IMR-90 (cell line): ENCODE results near the gene SLC29A3. TPM values are rescaled to one million over a fixed set of nuclear protein-coding genes. Genes with fewer than 3 reads are reported as not detected.
A peak's percentile ranks its signal among the peaks of the same experiment; 100 is the strongest.

ENCODE experiments used
- ATAC-seq: fragments of 200-7000 bp; cut with Tn5 transposase; 2 replicates; pipeline ENCODE4 v1.9.1; 2020; ENCODE audit warnings: low read depth, mild to moderate bottlenecking, moderate library complexity
- BruUV-seq: library from RNA; stranded (reverse); fragments of 400-500 nt; replicated peaks from 2 replicates; lab custom pipeline; 2021; lab: Mats Ljungman, UMichigan
- CTCF ChIA-PET: fragments of 300-600 bp; formaldehyde crosslinking; extraction: SDS; loops from one replicate; lab custom pipeline; 2021; ENCODE audit warnings: antibody characterized with exemption; lab: Yijun Ruan, JAX
- POLR2A ChIA-PET: fragments of 300-600 bp; sonication (Branson Sonifier 250); formaldehyde crosslinking; loops from one replicate; lab custom pipeline; 2022; ENCODE audit warnings: antibody characterized with exemption; ENCODE audit not compliant: unreplicated experiment; lab: Charles Lee
- DNase-seq: peaks from one replicate; pipeline ENCODE4 v3.0.0; 2013
- H2AFZ ChIP-seq: replicated peaks from 2 replicates; pipeline ENCODE3; 2013; ENCODE audit warnings: low read length, mild to moderate bottlenecking; ENCODE audit not compliant: poor library complexity
- H2AK5ac ChIP-seq: 2 replicates; pipeline ENCODE4 v1.6.1; 2013; ENCODE audit warnings: low read depth, low read length, inconsistent platforms
- H2AK9ac ChIP-seq: replicated peaks from 2 replicates; pipeline ENCODE3; 2013; ENCODE audit warnings: mild to moderate bottlenecking, low read depth, low read length, moderate library complexity; ENCODE audit not compliant: poor library complexity
- H2BK120ac ChIP-seq: 2 replicates; pipeline ENCODE4 v1.6.1; 2013; ENCODE audit warnings: low read depth, low read length, inconsistent platforms
- H2BK15ac ChIP-seq: 3 replicates; pipeline ENCODE4 v1.6.1; 2013; ENCODE audit warnings: low read depth, low read length, inconsistent platforms
- H2BK20ac ChIP-seq: 2 replicates; pipeline ENCODE4 v1.6.1; 2013; ENCODE audit warnings: low read depth, mild to moderate bottlenecking, inconsistent platforms, low read length, moderate library complexity
- H2BK5ac ChIP-seq: 2 replicates; pipeline ENCODE4 v1.6.1; 2013; ENCODE audit warnings: mild to moderate bottlenecking, low read depth, low read length, inconsistent platforms; ENCODE audit not compliant: poor library complexity, severe bottlenecking
- H3K14ac ChIP-seq: replicated peaks from 2 replicates; pipeline ENCODE4 v1.6.1; 2013; ENCODE audit warnings: low read depth, low read length, inconsistent platforms
- H3K18ac ChIP-seq: 2 replicates; pipeline ENCODE4 v1.6.1; 2013; ENCODE audit warnings: low read depth, low read length, control low read depth
- H3K23ac ChIP-seq: 2 replicates; pipeline ENCODE4 v1.6.1; 2013; ENCODE audit warnings: low read depth, low read length, inconsistent platforms
- H3K27ac ChIP-seq: 2 replicates; pipeline ENCODE4 v1.5.1; 2013; ENCODE audit warnings: mild to moderate bottlenecking, control low read depth, low read length; ENCODE audit not compliant: insufficient read depth
- H3K27me3 ChIP-seq: 2 replicates; pipeline ENCODE4 v1.6.1; 2013; ENCODE audit warnings: low read length; ENCODE audit not compliant: control insufficient read depth, insufficient read depth
- H3K36me3 ChIP-seq: 2 replicates; pipeline ENCODE4 v1.6.1; 2013; ENCODE audit warnings: low read length, mixed read lengths; ENCODE audit not compliant: control insufficient read depth, insufficient read depth
- H3K4ac ChIP-seq: 2 replicates; pipeline ENCODE4 v1.6.1; 2013; ENCODE audit warnings: low read depth, low read length, inconsistent platforms
- H3K4me1 ChIP-seq: 2 replicates; pipeline ENCODE4 v1.6.1; 2013; ENCODE audit warnings: low read length, mixed read lengths; ENCODE audit not compliant: control insufficient read depth, insufficient read depth
- H3K4me2 ChIP-seq: 2 replicates; pipeline ENCODE4 v1.6.1; 2013; ENCODE audit warnings: low read depth, mild to moderate bottlenecking, control low read depth, low read length, moderate library complexity
- H3K4me3 ChIP-seq: 2 replicates; pipeline ENCODE4 v1.5.1; 2013; ENCODE audit warnings: low read depth, mild to moderate bottlenecking, control low read depth, low read length, moderate library complexity; ENCODE audit not compliant: insufficient read depth
- H3K56ac ChIP-seq: 2 replicates; pipeline ENCODE4 v1.6.1; 2013; ENCODE audit warnings: low read length, inconsistent platforms; ENCODE audit not compliant: insufficient read depth; ENCODE audit errors: extremely low read depth
- H3K79me1 ChIP-seq, 2 experiments: 2 replicates each; pipeline ENCODE4 v1.6.1; 2013; ENCODE audit warnings: low read length in 2 of 2, inconsistent platforms in 1 of 2, low read depth in 1 of 2
- H3K9ac ChIP-seq: 2 replicates; pipeline ENCODE4 v1.6.1; 2013; ENCODE audit warnings: low read depth, low read length, control low read depth
- H3K9me1 ChIP-seq: 2 replicates; pipeline ENCODE4 v1.6.1; 2013; ENCODE audit warnings: low read length, inconsistent platforms; ENCODE audit not compliant: insufficient read depth
- H3K9me3 ChIP-seq: 2 replicates; pipeline ENCODE4 v1.6.1; 2013; ENCODE audit warnings: low read length; ENCODE audit not compliant: control insufficient read depth, insufficient read depth
- H4K20me1 ChIP-seq: 2 replicates; pipeline ENCODE4 v1.6.1; 2013; ENCODE audit warnings: low read length, inconsistent platforms; ENCODE audit not compliant: insufficient read depth
- H4K5ac ChIP-seq: 2 replicates; pipeline ENCODE4 v1.6.1; 2013; ENCODE audit warnings: mild to moderate bottlenecking, low read depth, low read length, control low read depth
- H4K8ac ChIP-seq, 2 experiments: 2 replicates each; pipeline ENCODE4 v1.6.1; 2013; ENCODE audit warnings: low read depth in 2 of 2, low read length in 2 of 2, control low read depth in 1 of 2, inconsistent platforms in 1 of 2
- H4K91ac ChIP-seq: 2 replicates; pipeline ENCODE4 v1.6.1; 2013; ENCODE audit warnings: low read depth, low read length, inconsistent platforms; ENCODE audit not compliant: insufficient read depth
- BHLHE40 ChIP-seq: fragments of 150-350 bp; IDR thresholded peaks from 2 replicates; pipeline ENCODE4 v1.6.1; 2016; ENCODE audit warnings: mild to moderate bottlenecking, low read depth, low read length
- CEBPB ChIP-seq: IDR thresholded peaks from 2 replicates; pipeline ENCODE4 v1.6.1; 2012; ENCODE audit warnings: low read depth, low read length, improper control_type of control experiment
- CHD1 ChIP-seq: IDR thresholded peaks from 2 replicates; pipeline ENCODE4 v1.6.1; 2012; ENCODE audit warnings: low read depth, low read length, improper control_type of control experiment
- ELK1 ChIP-seq: fragments of 150-350 bp; IDR thresholded peaks from 2 replicates; pipeline ENCODE4 v1.6.1; 2016; ENCODE audit warnings: low read depth, mild to moderate bottlenecking, low read length, moderate library complexity, borderline replicate concordance
- FOS ChIP-seq: fragments of 150-350 bp; IDR thresholded peaks from 2 replicates; pipeline ENCODE4 v1.6.1; 2016; ENCODE audit warnings: low read depth, low read length
- MAFK ChIP-seq: IDR thresholded peaks from 2 replicates; pipeline ENCODE4 v1.6.1; 2012; ENCODE audit warnings: low read depth, low read length, improper control_type of control experiment
- MAZ ChIP-seq: IDR thresholded peaks from 2 replicates; pipeline ENCODE4 v1.6.1; 2012; ENCODE audit warnings: low read depth, mild to moderate bottlenecking, low read length, improper control_type of control experiment, moderate library complexity, borderline replicate concordance
- MXI1 ChIP-seq: IDR thresholded peaks from 2 replicates; pipeline ENCODE4 v1.6.1; 2012; ENCODE audit warnings: low read depth, mild to moderate bottlenecking, low read length, moderate library complexity, borderline replicate concordance
- NFE2L2 ChIP-seq: fragments of 150-350 bp; IDR thresholded peaks from 2 replicates; pipeline ENCODE4 v1.6.1; 2016; ENCODE audit warnings: low read depth, mild to moderate bottlenecking, low read length
- POLR2A ChIP-seq: IDR thresholded peaks from 2 replicates; pipeline ENCODE4 v1.6.1; 2012; ENCODE audit warnings: mild to moderate bottlenecking, low read depth, low read length
- RAD21 ChIP-seq: IDR thresholded peaks from 2 replicates; pipeline ENCODE4 v1.6.1; 2012; ENCODE audit warnings: low read length, improper control_type of control experiment
- RCOR1 ChIP-seq: IDR thresholded peaks from 2 replicates; pipeline ENCODE4 v1.6.1; 2012; ENCODE audit warnings: mild to moderate bottlenecking, low read length, improper control_type of control experiment; ENCODE audit not compliant: insufficient replicate concordance
- RFX5 ChIP-seq: IDR thresholded peaks from 2 replicates; pipeline ENCODE4 v1.8.0; 2012; ENCODE audit warnings: low read depth, mild to moderate bottlenecking, low read length, moderate library complexity
- SMC3 ChIP-seq: fragments of 150-350 bp; IDR thresholded peaks from 2 replicates; pipeline ENCODE4 v1.6.1; 2016; ENCODE audit warnings: low read depth, mild to moderate bottlenecking, antibody characterized with exemption, low read length, moderate library complexity
- USF2 ChIP-seq: fragments of 150-350 bp; IDR thresholded peaks from 2 replicates; pipeline ENCODE4 v1.6.1; 2017; ENCODE audit warnings: mild to moderate bottlenecking, antibody characterized with exemption, low read length, low read depth
- WGBS, 2 experiments: methylation state at CpG; one replicate each; pipeline versions ENCODE4 v1.1.5 to v1.1.7; 2013; ENCODE audit warnings: missing lambda C conversion rate in 2 of 2; ENCODE audit not compliant: insufficient read length in 1 of 2; ENCODE audit errors: extremely low coverage in 2 of 2; 5-methylcytosine and 5-hydroxymethylcytosine counted together
- dilution Hi-C: fragments of 300-500 bp; cut with HindIII; formaldehyde crosslinking; loops from one replicate; pipeline ENCODE4 v1.14.3; 2018; ENCODE audit warnings: low sequenced_read_pairs; ENCODE audit not compliant: unreplicated experiment
- in situ Hi-C: fragments of 300-500 bp; cut with MboI; formaldehyde crosslinking; loops from 3 replicates; pipeline ENCODE4 v1.14.3; 2019; ENCODE audit warnings: low sequenced_read_pairs, inconsistent platforms, mixed read lengths
- intact Hi-C: fragments of 100-400 bp; cut with micrococcal nuclease; formaldehyde crosslinking; loops from 2 replicates; pipeline ENCODE4 v1.10.0; 2022
- polyA plus RNA-seq, 3 experiments: library from polyadenylated mRNA; depleted of rRNA; stranded (reverse); fragments of >200 nt; gene quantifications; 2 replicates each; pipeline ENCODE4 v1.2.3, GENCODE V29; 2012; ENCODE audit warnings: low replicate concordance in 1 of 3
- total RNA-seq: library from RNA; depleted of rRNA; stranded (reverse); fragments of >200 nt; gene quantifications from 2 replicates; pipeline ENCODE4 v1.2.3, GENCODE V29; 2012
- TF ChIP-seq, protein P1 (sequence below): conservative IDR thresholded peaks from 2 replicates; pipeline ENCODE4 v1.5.1; 2012; ENCODE audit warnings: mild to moderate bottlenecking, low read depth, low read length, improper control_type of control experiment

SLC29A3 gene
- total and polyA plus RNA-seq, 2 of the 4 experiments (the other 2 are of a cell fraction): 0.72 to 3.0 TPM

DNA sequence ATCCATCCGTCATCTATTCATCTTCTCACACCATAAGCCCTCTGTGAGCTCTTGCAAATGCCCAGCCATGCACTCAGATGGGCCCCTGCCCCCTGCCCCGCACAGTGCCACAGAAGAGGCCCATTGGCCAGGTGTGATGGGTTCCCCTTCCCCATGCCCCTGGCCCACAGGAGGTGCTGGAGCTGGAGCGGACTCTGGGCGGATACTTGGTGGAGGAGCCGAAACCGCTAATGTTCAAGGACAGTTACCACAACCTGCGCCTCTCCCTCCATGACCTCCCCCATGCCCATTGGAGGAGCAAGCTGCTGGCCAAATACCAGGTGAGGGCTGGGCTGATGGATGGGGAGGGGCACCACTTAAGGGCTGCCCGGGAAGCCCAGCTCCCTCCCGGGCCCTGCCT is 23.4 kb upstream of the SLC29A3 start:
- Histone ChIP-seq H3K9me1 (no peaks in the 10 kb centered on the region), H3K4me1 (no peaks in the 10 kb centered on the region; the same call in 1 of the 2 replicates), H3K27me3 (no peaks in the 10 kb centered on the region), H2BK120ac (no peak overlapping the region), H3K36me3 (peaks cover 8% of the 10 kb centered on the region; the same call in 1 of the 2 replicates), H2AFZ (no peak overlapping the region), H3K4me2 (no peak overlapping the region), H3K4ac (no peak overlapping the region), H2AK9ac (peak overlapping the region; percentile 51), H4K20me1 (no peaks in the 10 kb centered on the region), H4K5ac (no peak overlapping the region), H3K9me3 (no peaks in the 10 kb centered on the region), H3K23ac (no peak overlapping the region), H3K27ac (no peak overlapping the region), H4K91ac (no peak overlapping the region), H4K8ac (no peak overlapping the region), H2BK5ac (no peak overlapping the region), H2BK15ac (no peak overlapping the region), H3K56ac (no peak overlapping the region), H3K4me3 (no peak overlapping the region), H3K18ac (no peak overlapping the region), H3K79me1 (no peaks in the 10 kb centered on the region), H2AK5ac (no peak overlapping the region), H2BK20ac (no peak overlapping the region), H3K9ac (no peak overlapping the region), H3K14ac (no peak overlapping the region)
- dilution Hi-C loops (no loop called here), in situ Hi-C loops (no loop called here), intact Hi-C loops (no loop called here)
- CTCF ChIA-PET: no interaction called here
- no TSS peak for BruUV-seq
- ATAC-seq (no peak), DNase-seq (no peak)
- POLR2A ChIA-PET: no interaction called here
- WGBS, 2 experiments: 100% methylated on average over 1 of the region's 9 CpGs; no CpG with 5 or more reads in 1 of the 2 experiments
- TF ChIP-seq MAFK (no peak), RAD21 (no peak), SMC3 (no peak), USF2 (no peak), MAZ (no peak), FOS (no peak), RFX5 (no peak), POLR2A (no peak), CEBPB (no peak), NFE2L2 (no peak), MXI1 (no peak), RCOR1 (no peak), CHD1 (no peak), BHLHE40 (no peak), ELK1 (no peak)
- TF ChIP-seq, protein P1, sequence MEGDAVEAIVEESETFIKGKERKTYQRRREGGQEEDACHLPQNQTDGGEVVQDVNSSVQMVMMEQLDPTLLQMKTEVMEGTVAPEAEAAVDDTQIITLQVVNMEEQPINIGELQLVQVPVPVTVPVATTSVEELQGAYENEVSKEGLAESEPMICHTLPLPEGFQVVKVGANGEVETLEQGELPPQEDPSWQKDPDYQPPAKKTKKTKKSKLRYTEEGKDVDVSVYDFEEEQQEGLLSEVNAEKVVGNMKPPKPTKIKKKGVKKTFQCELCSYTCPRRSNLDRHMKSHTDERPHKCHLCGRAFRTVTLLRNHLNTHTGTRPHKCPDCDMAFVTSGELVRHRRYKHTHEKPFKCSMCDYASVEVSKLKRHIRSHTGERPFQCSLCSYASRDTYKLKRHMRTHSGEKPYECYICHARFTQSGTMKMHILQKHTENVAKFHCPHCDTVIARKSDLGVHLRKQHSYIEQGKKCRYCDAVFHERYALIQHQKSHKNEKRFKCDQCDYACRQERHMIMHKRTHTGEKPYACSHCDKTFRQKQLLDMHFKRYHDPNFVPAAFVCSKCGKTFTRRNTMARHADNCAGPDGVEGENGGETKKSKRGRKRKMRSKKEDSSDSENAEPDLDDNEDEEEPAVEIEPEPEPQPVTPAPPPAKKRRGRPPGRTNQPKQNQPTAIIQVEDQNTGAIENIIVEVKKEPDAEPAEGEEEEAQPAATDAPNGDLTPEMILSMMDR: no peak
